ENCODE results near the gene ZNF747. TPM values are rescaled to one million over a fixed set of nuclear protein-coding genes. Genes with fewer than 3 reads are reported as not detected.

ZNF747 gene
- 10 to 100 TPM; 13.6 to 15.0 TPM for total RNA-seq

GRCh38 chr16:30534368-30535105 is at the start of gene ZNF747:
ZNF747 (minus strand) TSS chr16:30534858; CDS start chr16:30534679, 179 bp downstream.
- ChIA-PET CTCF (interaction anchor here (0.9 to 3.4 kb wide), 16 partner anchors 9 to 116 kb away, joined by 3 to 31 read pairs (median 6); partner anchors contain the start of genes DCTPP1, ZNF688 and ZNF764), POLR2A (interaction anchor here (0.5 to 3.2 kb wide), 16 partner anchors 9 to 128 kb away, joined by 3 to 35 read pairs (median 5); partner anchors contain the start of genes DCTPP1, ITGAL, PRR14 and ZNF688)

- CTCF ChIA-PET = interaction anchor here (1.1 to 1.4 kb wide), 2 partner anchors 11 kb away, joined by 3 read pairs; partner anchors contain the start of gene ZNF688
- POLR2A ChIA-PET = no interaction called here
Measured at GRCh38 chr16:30582611-30583340, 48.1 kb upstream of the ZNF747 start.

- CTCF ChIA-PET = interaction anchor here (1.1 kb wide), 1 partner anchor 10 kb away, joined by 3 read pairs; the partner anchor contains the start of gene ZNF688
- POLR2A ChIA-PET = interaction anchor here (0.6 to 1.0 kb wide), 2 partner anchors 9 to 31 kb away, joined by 3 to 4 read pairs; no protein-coding TSS in a partner anchor
Measured at GRCh38 chr16:30581457-30581856, 46.8 kb upstream of the ZNF747 start.

- ChIA-PET CTCF (no interaction called here), POLR2A (interaction anchor here (0.7 kb wide), 1 partner anchor 50 kb away, joined by 5 read pairs; no protein-coding TSS in a partner anchor)
Measured at GRCh38 chr16:30574678-30575077, 40.0 kb upstream of the ZNF747 start.

- ChIA-PET CTCF (interaction anchor here (0.8 to 2.7 kb wide), 14 partner anchors 10 to 194 kb away, joined by 3 to 18 read pairs (median 4); partner anchors contain the start of genes ZNF747, ZNF764 and ZNF785), POLR2A (interaction anchor here (0.5 to 2.4 kb wide), 11 partner anchors 10 to 169 kb away, joined by 3 to 20 read pairs (median 5); partner anchors contain the start of genes DCTPP1, ZNF689, ZNF747 and ZNF764)
Measured at GRCh38 chr16:30571445-30572322, 37.0 kb upstream of the ZNF747 start, which contains the start of gene ZNF688. ZNF688 (minus strand) TSS chr16:30571714; CDS start chr16:30571629, 85 bp downstream.

GRCh38 chr16:30570636-30571444 is 36.2 kb upstream of the ZNF747 start:
- ChIA-PET CTCF (interaction anchor here (0.8 to 2.7 kb wide), 10 partner anchors 10 to 193 kb away, joined by 3 to 18 read pairs (median 4); partner anchors contain the start of genes ZNF747, ZNF764 and ZNF785), POLR2A (interaction anchor here (0.5 to 2.4 kb wide), 5 partner anchors 13 to 141 kb away, joined by 3 to 20 read pairs (median 6); partner anchors contain the start of genes DCTPP1, ZNF689, ZNF747 and ZNF764)

- POLR2A ChIA-PET = interaction anchor here (1.6 to 2.4 kb wide), 2 partner anchors 12 to 35 kb away, joined by 9 to 20 read pairs; partner anchors contain the start of genes ZNF747 and ZNF764
- CTCF ChIA-PET = interaction anchor here (0.8 to 2.7 kb wide), 3 partner anchors 12 to 34 kb away, joined by 3 to 18 read pairs (median 7); partner anchors contain the start of genes ZNF747 and ZNF764
Measured at GRCh38 chr16:30569746-30570635, 35.3 kb upstream of the ZNF747 start.

GRCh38 chr16:30569281-30569680 is 34.6 kb upstream of the ZNF747 start:
- ChIA-PET CTCF (interaction anchor here (0.7 to 1.2 kb wide), 3 partner anchors 42 to 196 kb away, joined by 3 read pairs; no protein-coding TSS in a partner anchor), POLR2A (interaction anchor here (1.7 kb wide), 1 partner anchor 12 kb away, joined by 16 read pairs; the partner anchor contains the start of gene ZNF764)

- CTCF ChIA-PET = interaction anchor here (0.6 to 1.7 kb wide), 7 partner anchors 10 to 1717 kb away, joined by 3 to 6 read pairs (median 3); partner anchors contain the start of genes DCTPP1 and ZNF764
- POLR2A ChIA-PET = interaction anchor here (0.6 to 1.7 kb wide), 3 partner anchors 11 to 107 kb away, joined by 3 to 16 read pairs (median 7); partner anchors contain the start of gene ZNF764
Measured at GRCh38 chr16:30567991-30568638, 33.5 kb upstream of the ZNF747 start.

- ChIA-PET CTCF (interaction anchor here (0.5 to 1.9 kb wide), 9 partner anchors 9 to 231 kb away, joined by 3 to 6 read pairs (median 4); partner anchors contain the start of genes DCTPP1, ZNF747 and ZNF764), POLR2A (interaction anchor here (0.6 to 1.9 kb wide), 6 partner anchors 9 to 107 kb away, joined by 3 to 16 read pairs (median 4); partner anchors contain the start of genes ZNF747 and ZNF764)
Measured at GRCh38 chr16:30567160-30567990, 32.7 kb upstream of the ZNF747 start.

GRCh38 chr16:30566531-30566930 is 31.9 kb upstream of the ZNF747 start:
- ChIA-PET CTCF (interaction anchor here (0.5 to 1.9 kb wide), 6 partner anchors 8 to 91 kb away, joined by 3 to 5 read pairs (median 4); partner anchors contain the start of gene ZNF747), POLR2A (interaction anchor here (0.6 to 1.9 kb wide), 4 partner anchors 8 to 32 kb away, joined by 3 to 5 read pairs (median 4); partner anchors contain the start of genes ZNF747 and ZNF764)

GRCh38 chr16:30565984-30566383 is 31.3 kb upstream of the ZNF747 start:
- ChIA-PET POLR2A (interaction anchor here (0.5 to 1.9 kb wide), 3 partner anchors 14 to 31 kb away, joined by 3 to 5 read pairs (median 5); partner anchors contain the start of gene ZNF747), CTCF (interaction anchor here (1.0 to 1.9 kb wide), 4 partner anchors 7 to 136 kb away, joined by 3 to 5 read pairs (median 4); partner anchors contain the start of genes DCTPP1 and ZNF747)

GRCh38 chr16:30565526-30565925 is 30.9 kb upstream of the ZNF747 start:
- POLR2A ChIA-PET = interaction anchor here (0.5 to 1.9 kb wide), 3 partner anchors 14 to 31 kb away, joined by 3 to 5 read pairs (median 5); partner anchors contain the start of gene ZNF747
- CTCF ChIA-PET = interaction anchor here (1.2 to 1.7 kb wide), 2 partner anchors 9 to 135 kb away, joined by 3 to 5 read pairs; partner anchors contain the start of gene DCTPP1

- POLR2A ChIA-PET = interaction anchor here (0.6 to 1.6 kb wide), 3 partner anchors 10 to 27 kb away, joined by 3 to 7 read pairs (median 4); partner anchors contain the start of gene ZNF688
- CTCF ChIA-PET = interaction anchor here (0.7 to 2.1 kb wide), 2 partner anchors 27 to 378 kb away, joined by 3 to 7 read pairs; partner anchors contain the start of gene ZNF747
Measured at GRCh38 chr16:30562021-30562420, 27.4 kb upstream of the ZNF747 start.
